ENCODE data around the gene EDC4.
"Not testable (repeated sequence)": the region's sequence is repeated elsewhere in the genome, so short reads cannot be mapped to it uniquely, and the experiment has no call there.

EDC4 gene

GRCh38 chr16:67901734-67902133 is 28.9 kb downstream of the EDC4 start:
- H3K9me3 ChIP-seq (ENCODE audit: control insufficient read depth in 2 of 2, low read length in 2 of 2): no peaks in the 10 kb centered on the region
- H3K27ac ChIP-seq (ENCODE audit: low read depth in 2 of 2, low read length in 2 of 2): no peak overlapping the region
- H3K4me3 ChIP-seq (ENCODE audit: low read length in 2 of 2): no peak overlapping the region
- no peak overlapping the region for H3K9ac ChIP-seq (ENCODE audit: low read depth in 1 of 2, low read length in 2 of 2)
- peaks cover 6 to 10% of the 10 kb centered on the region in 2 donors for H3K4me1 ChIP-seq (ENCODE audit: control insufficient read depth in 2 of 2, insufficient read depth in 2 of 2, low read length in 2 of 2)
- H3K27me3 ChIP-seq (ENCODE audit: control insufficient read depth in 2 of 2, insufficient read depth in 2 of 2, low read length in 2 of 2): no peaks in the 10 kb centered on the region
- H3K36me3 ChIP-seq (ENCODE audit: control insufficient read depth in 2 of 2, insufficient read depth in 2 of 2, low read length in 2 of 2): peaks cover 3 to 6% of the 10 kb centered on the region in 2 donors

GRCh38 chr16:67902831-67903230 is 30.0 kb downstream of the EDC4 start:
- H3K4me3 ChIP-seq (ENCODE audit: low read length in 2 of 2): no peak overlapping the region
- H3K9ac ChIP-seq (ENCODE audit: low read depth in 1 of 2, low read length in 2 of 2): no peak overlapping the region
- no peaks in the 10 kb centered on the region for H3K9me3 ChIP-seq (ENCODE audit: control insufficient read depth in 2 of 2, low read length in 2 of 2)
- H3K36me3 ChIP-seq (ENCODE audit: control insufficient read depth in 2 of 2, insufficient read depth in 2 of 2, low read length in 2 of 2): peaks cover 3 to 6% of the 10 kb centered on the region in 2 donors
- no peaks in the 10 kb centered on the region for H3K27me3 ChIP-seq (ENCODE audit: control insufficient read depth in 2 of 2, insufficient read depth in 2 of 2, low read length in 2 of 2)
- H3K27ac ChIP-seq (ENCODE audit: low read depth in 2 of 2, low read length in 2 of 2): no peak overlapping the region
- H3K4me1 ChIP-seq (ENCODE audit: control insufficient read depth in 2 of 2, insufficient read depth in 2 of 2, low read length in 2 of 2): peaks cover 6 to 7% of the 10 kb centered on the region in 2 donors

GRCh38 chr16:67907397-67908180 is 34.7 kb downstream of the EDC4 start:
- Histone ChIP-seq H3K27ac (ENCODE audit: low read depth in 2 of 2, low read length in 2 of 2) (no peak overlapping the region), H3K4me3 (ENCODE audit: low read length in 2 of 2) (no peak overlapping the region), H3K9ac (ENCODE audit: low read depth in 1 of 2, low read length in 2 of 2) (no peak overlapping the region), H3K4me1 (ENCODE audit: control insufficient read depth in 2 of 2, insufficient read depth in 2 of 2, low read length in 2 of 2) (no peaks in the 10 kb centered on the region), H3K36me3 (ENCODE audit: control insufficient read depth in 2 of 2, insufficient read depth in 2 of 2, low read length in 2 of 2) (peaks cover 25 to 35% of the 10 kb centered on the region in 2 donors), H3K27me3 (ENCODE audit: control insufficient read depth in 2 of 2, insufficient read depth in 2 of 2, low read length in 2 of 2) (no peaks in the 10 kb centered on the region), H3K9me3 (ENCODE audit: control insufficient read depth in 2 of 2, low read length in 2 of 2) (no peaks in the 10 kb centered on the region)

GRCh38 chr16:67909056-67909742 is 36.3 kb downstream of the EDC4 start:
- Histone ChIP-seq H3K27ac (ENCODE audit: low read depth in 2 of 2, low read length in 2 of 2) (no peak overlapping the region), H3K9ac (ENCODE audit: low read depth in 1 of 2, low read length in 2 of 2) (no peak overlapping the region), H3K27me3 (ENCODE audit: control insufficient read depth in 2 of 2, insufficient read depth in 2 of 2, low read length in 2 of 2) (no peaks in the 10 kb centered on the region), H3K36me3 (ENCODE audit: control insufficient read depth in 2 of 2, insufficient read depth in 2 of 2, low read length in 2 of 2) (peaks cover 19 to 32% of the 10 kb centered on the region in 2 donors), H3K4me1 (ENCODE audit: control insufficient read depth in 2 of 2, insufficient read depth in 2 of 2, low read length in 2 of 2) (no peaks in the 10 kb centered on the region), H3K4me3 (ENCODE audit: low read length in 2 of 2) (no peak overlapping the region), H3K9me3 (ENCODE audit: control insufficient read depth in 2 of 2, low read length in 2 of 2) (no peaks in the 10 kb centered on the region)

GRCh38 chr16:67910158-67910557 is 37.3 kb downstream of the EDC4 start:
- Histone ChIP-seq H3K27me3 (ENCODE audit: control insufficient read depth in 2 of 2, insufficient read depth in 2 of 2, low read length in 2 of 2) (no peaks in the 10 kb centered on the region), H3K4me3 (ENCODE audit: low read length in 2 of 2) (no peak overlapping the region), H3K4me1 (ENCODE audit: control insufficient read depth in 2 of 2, insufficient read depth in 2 of 2, low read length in 2 of 2) (no peaks in the 10 kb centered on the region), H3K27ac (ENCODE audit: low read depth in 2 of 2, low read length in 2 of 2) (no peak overlapping the region), H3K9ac (ENCODE audit: low read depth in 1 of 2, low read length in 2 of 2) (no peak overlapping the region), H3K9me3 (ENCODE audit: control insufficient read depth in 2 of 2, low read length in 2 of 2) (no peaks in the 10 kb centered on the region), H3K36me3 (ENCODE audit: control insufficient read depth in 2 of 2, insufficient read depth in 2 of 2, low read length in 2 of 2) (peaks cover 24 to 38% of the 10 kb centered on the region in 2 donors)

GRCh38 chr16:67914758-67915495 is 42.1 kb downstream of the EDC4 start:
- H3K9ac ChIP-seq (ENCODE audit: low read depth in 1 of 2, low read length in 2 of 2): no peak overlapping the region

GRCh38 chr16:67915496-67915769 is 42.6 kb downstream of the EDC4 start:
- H3K4me1 ChIP-seq (ENCODE audit: control insufficient read depth in 2 of 2, insufficient read depth in 2 of 2, low read length in 2 of 2); H3K4me3 ChIP-seq (ENCODE audit: low read length in 2 of 2); H3K9ac ChIP-seq (ENCODE audit: low read depth in 1 of 2, low read length in 2 of 2); H3K9me3 ChIP-seq (ENCODE audit: control insufficient read depth in 2 of 2, low read length in 2 of 2); H3K27ac ChIP-seq (ENCODE audit: low read depth in 2 of 2, low read length in 2 of 2); H3K27me3 ChIP-seq (ENCODE audit: control insufficient read depth in 2 of 2, insufficient read depth in 2 of 2, low read length in 2 of 2): not testable (repeated sequence)
- peaks cover 24 to 32% of the 10 kb centered on the region in 2 donors for H3K36me3 ChIP-seq (ENCODE audit: control insufficient read depth in 2 of 2, insufficient read depth in 2 of 2, low read length in 2 of 2)

More at GRCh38 chr16:67914758-67915495, 42.1 kb downstream of the EDC4 start:
- H3K4me1 ChIP-seq (ENCODE audit: control insufficient read depth in 2 of 2, insufficient read depth in 2 of 2, low read length in 2 of 2): peaks cover 0 to 2% of the 10 kb centered on the region in 2 donors
- no peak overlapping the region for H3K4me3 ChIP-seq (ENCODE audit: low read length in 2 of 2)
- H3K9me3 ChIP-seq (ENCODE audit: control insufficient read depth in 2 of 2, low read length in 2 of 2): no peaks in the 10 kb centered on the region
- no peak overlapping the region for H3K27ac ChIP-seq (ENCODE audit: low read depth in 2 of 2, low read length in 2 of 2)
- no peaks in the 10 kb centered on the region for H3K27me3 ChIP-seq (ENCODE audit: control insufficient read depth in 2 of 2, insufficient read depth in 2 of 2, low read length in 2 of 2)
- peaks cover 29 to 35% of the 10 kb centered on the region in 2 donors for H3K36me3 ChIP-seq (ENCODE audit: control insufficient read depth in 2 of 2, insufficient read depth in 2 of 2, low read length in 2 of 2)

- Histone ChIP-seq H3K36me3 (ENCODE audit: control insufficient read depth in 2 of 2, insufficient read depth in 2 of 2, low read length in 2 of 2) (peaks cover 19 to 29% of the 10 kb centered on the region in 2 donors), H3K4me1 (ENCODE audit: control insufficient read depth in 2 of 2, insufficient read depth in 2 of 2, low read length in 2 of 2) (peaks cover 0 to 2% of the 10 kb centered on the region in 2 donors), H3K4me3 (ENCODE audit: low read length in 2 of 2) (no peak overlapping the region), H3K9me3 (ENCODE audit: control insufficient read depth in 2 of 2, low read length in 2 of 2) (no peaks in the 10 kb centered on the region), H3K9ac (ENCODE audit: low read depth in 1 of 2, low read length in 2 of 2) (no peak overlapping the region), H3K27me3 (ENCODE audit: control insufficient read depth in 2 of 2, insufficient read depth in 2 of 2, low read length in 2 of 2) (no peaks in the 10 kb centered on the region), H3K27ac (ENCODE audit: low read depth in 2 of 2, low read length in 2 of 2) (no peak overlapping the region)
Observed at GRCh38 chr16:67915831-67916723, 43.2 kb downstream of the EDC4 start.

GRCh38 chr16:67917140-67917851 is 44.4 kb downstream of the EDC4 start:
- no peak overlapping the region for H3K27ac ChIP-seq (ENCODE audit: low read depth in 2 of 2, low read length in 2 of 2)
- H3K4me1 ChIP-seq (ENCODE audit: control insufficient read depth in 2 of 2, insufficient read depth in 2 of 2, low read length in 2 of 2): peaks cover 0 to 2% of the 10 kb centered on the region in 2 donors

More at GRCh38 chr16:67917140-67917851, 44.4 kb downstream of the EDC4 start:
- Histone ChIP-seq H3K4me3 (ENCODE audit: low read length in 2 of 2) (no peak overlapping the region), H3K27me3 (ENCODE audit: control insufficient read depth in 2 of 2, insufficient read depth in 2 of 2, low read length in 2 of 2) (no peaks in the 10 kb centered on the region), H3K9ac (ENCODE audit: low read depth in 1 of 2, low read length in 2 of 2) (no peak overlapping the region), H3K36me3 (ENCODE audit: control insufficient read depth in 2 of 2, insufficient read depth in 2 of 2, low read length in 2 of 2) (peaks cover 14 to 29% of the 10 kb centered on the region in 2 donors), H3K9me3 (ENCODE audit: control insufficient read depth in 2 of 2, low read length in 2 of 2) (no peaks in the 10 kb centered on the region)

All from mucosa of rectum (tissue), 2 donors.